Measurements from ENCODE around the gene PTS. TPM values are rescaled to one million over a fixed set of nuclear protein-coding genes. Genes with fewer than 3 reads are reported as not detected.

PTS gene
- total and polyA plus RNA-seq, 9 of the 15 experiments (the other 6 are each of a cell fraction or from before 2014, with no cell fraction given) = 27.1 to 72.7 (median 41.1) TPM

- Histone ChIP-seq H3K9me3 (replicated peaks; ENCODE audit: control insufficient read depth, insufficient read depth, low read depth, low read length) (no peaks in the 10 kb centered on the region), H3K9ac (ENCODE audit: insufficient read depth in 1 of 2, low read depth in 2 of 2, low read length in 2 of 2) (no peak overlapping the region), H3K27ac (ENCODE audit: extremely low read depth, low read depth, low read length) (no peak overlapping the region), H3K4me1 (replicated peaks in 1 of 2; ENCODE audit: control insufficient read depth in 2 of 2, insufficient read depth in 2 of 2, low read length in 2 of 2) (peaks cover 0 to 6% of the 10 kb centered on the region in 2 experiments; a peak in 3 of 5 replicates), H3K27me3 (ENCODE audit: control insufficient read depth in 2 of 2, insufficient read depth in 2 of 2, low read length in 2 of 2) (no peaks in the 10 kb centered on the region; a peak in 1 of 5 replicates), H2AFZ (ENCODE audit: low read depth, low read length) (peak overlapping the region; percentile 30), H3K79me2 (ENCODE audit: control insufficient read depth, insufficient read depth, low read length) (no peaks in the 10 kb centered on the region), H3K4me2 (ENCODE audit: insufficient read depth, low read length) (no peak overlapping the region), H3K4me3 (no peak overlapping the region), H3K9me1 (ENCODE audit: control insufficient read depth, insufficient read depth, low read length) (no peaks in the 10 kb centered on the region), H3K36me3 (ENCODE audit: control insufficient read depth, insufficient read depth, low read length) (no peaks in the 10 kb centered on the region), H4K20me1 (replicated peaks; ENCODE audit: control insufficient read depth, insufficient read depth, low read length) (no peaks in the 10 kb centered on the region)
- DNase-seq (ENCODE audit: extremely low read depth in 1 of 4, low spot score in 3 of 4) (no peak), FAIRE-seq (no peak), ATAC-seq (no peak)
- CTCF ChIA-PET (ENCODE audit: low intra/inter-chr PET ratio) = interaction anchor here (0.7 kb wide), 1 partner anchor 15 kb away, joined by 3 read pairs; no protein-coding TSS in a partner anchor
- no peak for TF ChIP-seq POLR2B (IDR thresholded peaks at IDR 0.05; ENCODE audit: low read depth, partially characterized antibody)
- no peak for TF ChIP-seq ZNF41 (CRISPR knock-in tag; conservative IDR thresholded peaks at IDR 0.05)
- TF ChIP-seq STAT6 (CRISPR knock-in tag; IDR thresholded peaks at IDR 0.05) = no peak
- no peak for TF ChIP-seq HEY1 (CRISPR knock-in tag; IDR thresholded peaks at IDR 0.05; ENCODE audit: borderline replicate concordance)
- no peak for TF ChIP-seq ELF2 (CRISPR knock-in tag; IDR thresholded peaks at IDR 0.05)
- TF ChIP-seq RBFOX2 (IDR thresholded peaks at IDR 0.05; ENCODE audit: low read depth, low read length) = no peak
- TF ChIP-seq ZNF384 (IDR thresholded peaks at IDR 0.05; ENCODE audit: low read depth, low read length) = no peak
- no peak for TF ChIP-seq NFXL1 (CRISPR knock-in tag; IDR thresholded peaks at IDR 0.05)
- in situ Hi-C loops (cut with MboI) (no loop called here), intact Hi-C loops (cut with micrococcal nuclease) (no loop called here)
- whole genome bisulfite sequencing (ENCODE audit: insufficient coverage, low coverage, missing lambda C conversion rate) = 26% methylated on average over 11 of the region's 11 CpGs
- no TSS peak for BruUV-seq (replicated peaks)
- POLR2A ChIA-PET = interaction anchor here (0.9 to 1.0 kb wide), 2 partner anchors 23 to 46 kb away, joined by 3 read pairs; no protein-coding TSS in a partner anchor
Measured at GRCh38 chr11:112265659-112266409, 39.6 kb downstream of the PTS start.

Measured in K562 (cell line).